Posterior vena cava (tissue), 2 donors: ENCODE results near the gene IL18BP. TPM values are rescaled to one million over a fixed set of nuclear protein-coding genes. Genes with fewer than 3 reads are reported as not detected.

ENCODE experiments used
- DNase-seq: peaks from one replicate; pipeline ENCODE4 v3.0.0-alpha.2; 2020; ENCODE audit warnings: low spot score
- intact Hi-C, 2 donors: fragments of 100-400 bp; cut with DNase I; formaldehyde crosslinking; loops; one replicate each; pipeline versions ENCODE4 v1.14.1 to v1.14.2; 2022 to 2023
- total RNA-seq, 2 donors: library from RNA; stranded (reverse); fragmentation: NEBNext Ultra II Directional; extraction: Animal tissue kit (Norgen Biotek cat#: 25700); gene quantifications; one replicate each; pipeline ENCODE4 v1.2.1, GENCODE V29; 2021
- donor health status: DM: yes; HTN: yes; CAD: no.
- donor health status: DM: yes; HTN: yes; CAD: no.

The IL18BP gene
- total RNA-seq, 2 donors from 2014 or later, result 11.3 to 13.0 TPM

GRCh38 chr11:71994786-71995185, 3.9 kb upstream of the IL18BP start:
- DNase-seq, result no peak
- intact Hi-C loops, result loop anchor here in 1 of 2 donors (5.0 kb wide), 1 partner anchor 1263 kb away; no protein-coding TSS in a partner anchor

- DNase-seq, result no peak
- intact Hi-C loops, result loop anchor here in 1 of 2 donors (5.0 kb wide), 1 partner anchor 1261 kb away; no protein-coding TSS in a partner anchor
Measured at GRCh38 chr11:71995726-71996291, 2.9 kb upstream of the IL18BP start.

- no peak for DNase-seq
- intact Hi-C loops, result loop anchor here in 1 of 2 donors (5.0 kb wide), 1 partner anchor 1261 kb away; no protein-coding TSS in a partner anchor
Measured at GRCh38 chr11:71996517-71996916, 2.2 kb upstream of the IL18BP start.

- no peak for DNase-seq
- intact Hi-C loops, result loop anchor here in 1 of 2 donors (5.0 kb wide), 1 partner anchor 1260 kb away; no protein-coding TSS in a partner anchor
Measured at GRCh38 chr11:71996946-71997345, 1.8 kb upstream of the IL18BP start.

GRCh38 chr11:71997594-71997993, 1.1 kb upstream of the IL18BP start:
- DNase-seq, result no peak
- intact Hi-C loops, result loop anchor here in 1 of 2 donors (5.0 kb wide), 1 partner anchor 1260 kb away; no protein-coding TSS in a partner anchor

- DNase-seq, result no peak
- intact Hi-C loops, result loop anchor here in 1 of 2 donors (5.0 kb wide), 1 partner anchor 1259 kb away; no protein-coding TSS in a partner anchor
Measured at GRCh38 chr11:71998061-71998460, 648 bp upstream of the IL18BP start.

- intact Hi-C loops, result loop anchor here in 1 of 2 donors (5.0 kb wide), 1 partner anchor 1258 kb away; no protein-coding TSS in a partner anchor
- no peak for DNase-seq
Measured at GRCh38 chr11:71999362-71999761, 653 bp downstream of the IL18BP start.

GRCh38 chr11:71999798-72000197, 1.1 kb downstream of the IL18BP start:
- intact Hi-C loops, result loop anchor here in 1 of 2 donors (5.0 kb wide), 1 partner anchor 1258 kb away; no protein-coding TSS in a partner anchor
- DNase-seq, result no peak

GRCh38 chr11:72000202-72000867, 1.6 kb downstream of the IL18BP start:
- no peak for DNase-seq
- intact Hi-C loops, result no loop called here

- no peak for DNase-seq
- intact Hi-C loops, result no loop called here
Measured at GRCh38 chr11:72001285-72001684, 2.6 kb downstream of the IL18BP start.

GRCh38 chr11:72001834-72002591, 3.3 kb downstream of the IL18BP start:
- intact Hi-C loops, result no loop called here
- no peak for DNase-seq

- intact Hi-C loops, result no loop called here
- DNase-seq, result no peak
Measured at GRCh38 chr11:72002841-72003775, 4.4 kb downstream of the IL18BP start.

- no peak for DNase-seq
- intact Hi-C loops, result no loop called here
Measured at GRCh38 chr11:72003776-72004171, 5.1 kb downstream of the IL18BP start.

- intact Hi-C loops, result no loop called here
- DNase-seq, result no peak
Measured at GRCh38 chr11:72004515-72005346, 6.0 kb downstream of the IL18BP start.

GRCh38 chr11:72005347-72006260, 6.9 kb downstream of the IL18BP start:
- no peak for DNase-seq
- intact Hi-C loops, result no loop called here

- intact Hi-C loops, result no loop called here
- no peak for DNase-seq
Measured at GRCh38 chr11:72006309-72007088, 7.8 kb downstream of the IL18BP start.
